Transverse colon (tissue), 4 donors: Measurements from ENCODE around the gene HS1BP3. TPM values are rescaled to one million over a fixed set of nuclear protein-coding genes. Genes with fewer than 3 reads are reported as not detected.

Experiments used
- DNase-seq: peaks from one replicate; pipeline ENCODE4 v3.0.0-alpha.2; 2019
- H3K27ac ChIP-seq, 4 donors: fragments of 200-600 bp; sonication (generic); 2 replicates each; pipeline ENCODE4 v1.5.1; 2016 to 2018; ENCODE audit warnings: inconsistent platforms in 4 of 4
- H3K27me3 ChIP-seq: fragments of 200-600 bp; sonication (generic); 2 replicates; pipeline ENCODE4 v1.5.1; 2017; ENCODE audit warnings: inconsistent platforms
- H3K36me3 ChIP-seq, 4 donors: fragments of 200-600 bp; sonication (generic); 2 replicates each; pipeline ENCODE4 v1.5.1; 2017 to 2019; ENCODE audit warnings: inconsistent platforms in 4 of 4
- H3K4me1 ChIP-seq, 4 donors: fragments of 200-600 bp; sonication (generic); 2 replicates each; pipeline ENCODE4 v1.5.1; 2017 to 2020; ENCODE audit warnings: inconsistent platforms in 4 of 4
- H3K4me3 ChIP-seq, 4 donors: fragments of 200-600 bp; sonication (generic); 1 replicate in 1 of 4; 2 replicates in 3 of 4; pipeline versions ENCODE4 v1.5.1 to v1.6.1; 2017 to 2019; ENCODE audit warnings: inconsistent platforms in 4 of 4
- H3K9me3 ChIP-seq, 2 donors: fragments of 200-600 bp; sonication (generic); 2 replicates each; pipeline ENCODE4 v1.5.1; 2017 to 2019; ENCODE audit warnings: inconsistent platforms in 2 of 2
- EP300 ChIP-seq: sonication (generic); formaldehyde crosslinking; IDR thresholded peaks from one replicate; pipeline ENCODE4 v1.6.1; 2017; ENCODE audit warnings: antibody characterized with exemption, low read depth
- POLR2A ChIP-seq: fragments of 450-650 bp; IDR thresholded peaks from one replicate; pipeline ENCODE4 v1.6.1; 2016; ENCODE audit warnings: antibody characterized with exemption, mild to moderate bottlenecking, moderate library complexity
- POLR2AphosphoS5 ChIP-seq, 3 donors: sonication (generic); formaldehyde crosslinking; IDR thresholded peaks; one replicate each; pipeline ENCODE4 v1.6.1; 2016; ENCODE audit warnings: antibody characterized with exemption in 3 of 3
- WGBS, 2 donors: methylation state at CpG; one replicate each; pipeline ENCODE4 v1.1.5; 2018; ENCODE audit warnings: low coverage in 1 of 2; 5-methylcytosine and 5-hydroxymethylcytosine counted together
- in situ Hi-C, 4 donors: fragments of 200-750 bp; cut with MboI; loops; one replicate each; pipeline versions ENCODE4 v1.15.0 to v1.15.1; 2017; ENCODE audit warnings: low sequenced_read_pairs in 3 of 4, low pct_ligation_motif_present in 1 of 4, low pct_unique_long_range_greater_than_20kb in 1 of 4
- intact Hi-C: fragments of 100-400 bp; cut with DNase I; formaldehyde crosslinking; loops from one replicate; pipeline ENCODE4 v1.15.1; 2023; ENCODE audit warnings: low total_unique reads
- total RNA-seq, 4 donors: library from RNA; depleted of rRNA; stranded (reverse); fragments of >200 nt; gene quantifications; one replicate each; pipeline ENCODE4 v1.1.0, GENCODE V29; 2016
- TF ChIP-seq, protein P1 (sequence below), 5 experiments: fragments of 200-600 bp in 3 of 5; fragments of 450-650 bp in 2 of 5; sonication (generic) in 3 of 5; IDR thresholded peaks; 1 replicate in 2 of 5; 2 replicates in 3 of 5; pipeline ENCODE4 v1.5.1; 2016 to 2017; ENCODE audit warnings: antibody characterized with exemption in 5 of 5, inconsistent platforms in 3 of 5, mild to moderate bottlenecking in 2 of 5, moderate library complexity in 1 of 5

Gene HS1BP3
- total RNA-seq, 4 donors from 2014 or later, result 29.5 to 44.2 (median 33.1) TPM

DNA sequence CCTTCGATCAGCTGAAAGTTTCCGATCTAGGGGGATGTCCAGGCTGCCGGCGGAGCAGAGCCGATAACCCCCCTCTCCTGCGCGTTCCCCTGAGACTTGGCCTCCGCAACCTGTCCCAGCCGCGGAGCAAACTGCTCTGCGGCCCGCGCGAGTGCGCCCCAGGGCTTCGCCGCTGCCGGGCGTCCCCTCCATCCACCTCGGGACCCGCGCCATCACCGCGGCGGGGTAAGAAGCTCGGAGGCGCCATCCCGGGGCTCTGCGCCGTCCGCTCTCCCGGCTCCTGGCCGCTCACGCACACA is 15.1 kb upstream of the HS1BP3 start:
- Histone ChIP-seq H3K27me3 (peaks cover 95% of the 10 kb centered on the region), H3K4me1 (peaks cover 16 to 43% (median 24%) of the 10 kb centered on the region in 4 donors), H3K36me3 (no peaks in the 10 kb centered on the region), H3K4me3 (peak overlapping the region; percentile 19 to 55 (median 34)), H3K27ac (peak overlapping the region in 1 of 4 donors; percentile 43), H3K9me3 (no peaks in the 10 kb centered on the region)
- TF ChIP-seq, protein P1, sequence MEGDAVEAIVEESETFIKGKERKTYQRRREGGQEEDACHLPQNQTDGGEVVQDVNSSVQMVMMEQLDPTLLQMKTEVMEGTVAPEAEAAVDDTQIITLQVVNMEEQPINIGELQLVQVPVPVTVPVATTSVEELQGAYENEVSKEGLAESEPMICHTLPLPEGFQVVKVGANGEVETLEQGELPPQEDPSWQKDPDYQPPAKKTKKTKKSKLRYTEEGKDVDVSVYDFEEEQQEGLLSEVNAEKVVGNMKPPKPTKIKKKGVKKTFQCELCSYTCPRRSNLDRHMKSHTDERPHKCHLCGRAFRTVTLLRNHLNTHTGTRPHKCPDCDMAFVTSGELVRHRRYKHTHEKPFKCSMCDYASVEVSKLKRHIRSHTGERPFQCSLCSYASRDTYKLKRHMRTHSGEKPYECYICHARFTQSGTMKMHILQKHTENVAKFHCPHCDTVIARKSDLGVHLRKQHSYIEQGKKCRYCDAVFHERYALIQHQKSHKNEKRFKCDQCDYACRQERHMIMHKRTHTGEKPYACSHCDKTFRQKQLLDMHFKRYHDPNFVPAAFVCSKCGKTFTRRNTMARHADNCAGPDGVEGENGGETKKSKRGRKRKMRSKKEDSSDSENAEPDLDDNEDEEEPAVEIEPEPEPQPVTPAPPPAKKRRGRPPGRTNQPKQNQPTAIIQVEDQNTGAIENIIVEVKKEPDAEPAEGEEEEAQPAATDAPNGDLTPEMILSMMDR (IDR thresholded peaks at IDR 0.05), result no peak
- in situ Hi-C loops (loop anchor here (10.0 to 25.0 kb wide), 2 partner anchors 299 to 446 kb away; partner anchors contain the start of gene TDRD15 (in 3 of the 4)), intact Hi-C loops (loop anchor here (2.0 kb wide), 1 partner anchor 301 kb away; no protein-coding TSS in a partner anchor)
- WGBS, 2 donors, result 0% methylated on average over 25 of the region's 34 CpGs; no CpG with 5 or more reads in 1 of the 2 donors
- no peak for DNase-seq

DNA sequence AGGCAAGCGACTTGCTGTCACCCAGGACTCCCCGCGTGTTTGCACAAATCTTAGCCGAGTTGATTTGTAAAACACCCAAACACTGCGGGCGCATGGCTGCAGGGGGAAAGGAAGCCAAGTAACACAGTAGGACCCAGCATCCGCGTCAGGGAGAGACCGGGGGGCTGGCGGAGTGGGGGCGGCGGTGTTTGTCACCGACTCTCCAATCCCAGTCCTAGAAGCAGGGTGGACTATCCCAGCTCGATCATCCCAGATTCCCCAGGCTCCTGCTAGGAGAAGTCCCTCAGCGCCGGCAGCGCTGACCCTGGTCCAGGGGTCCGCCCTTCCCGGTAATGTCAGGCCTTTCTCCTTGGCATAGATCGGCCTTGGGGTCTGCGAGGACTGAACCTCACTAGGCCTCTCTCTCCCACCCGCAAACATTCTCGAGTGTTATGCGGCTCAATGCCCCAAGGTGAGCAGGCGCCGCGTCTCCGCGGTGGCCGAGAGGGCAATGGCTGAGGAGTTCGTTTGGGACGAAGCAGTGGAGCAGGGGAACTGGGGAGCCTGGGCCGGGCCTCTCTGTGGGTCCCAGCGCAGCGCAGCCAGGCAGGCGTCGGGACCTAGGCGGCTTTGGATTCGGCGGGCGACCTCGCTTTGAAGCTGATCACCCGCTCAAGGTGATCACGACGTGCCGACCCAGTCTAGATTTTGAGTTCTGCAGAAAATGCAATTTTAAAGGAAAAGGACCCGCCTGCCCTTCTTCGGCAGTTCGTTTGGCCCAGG is 14.5 kb upstream of the HS1BP3 start:
- peak overlapping the region in 2 of 4 donors; percentile 38 to 55 for H3K4me3 ChIP-seq

DNA sequence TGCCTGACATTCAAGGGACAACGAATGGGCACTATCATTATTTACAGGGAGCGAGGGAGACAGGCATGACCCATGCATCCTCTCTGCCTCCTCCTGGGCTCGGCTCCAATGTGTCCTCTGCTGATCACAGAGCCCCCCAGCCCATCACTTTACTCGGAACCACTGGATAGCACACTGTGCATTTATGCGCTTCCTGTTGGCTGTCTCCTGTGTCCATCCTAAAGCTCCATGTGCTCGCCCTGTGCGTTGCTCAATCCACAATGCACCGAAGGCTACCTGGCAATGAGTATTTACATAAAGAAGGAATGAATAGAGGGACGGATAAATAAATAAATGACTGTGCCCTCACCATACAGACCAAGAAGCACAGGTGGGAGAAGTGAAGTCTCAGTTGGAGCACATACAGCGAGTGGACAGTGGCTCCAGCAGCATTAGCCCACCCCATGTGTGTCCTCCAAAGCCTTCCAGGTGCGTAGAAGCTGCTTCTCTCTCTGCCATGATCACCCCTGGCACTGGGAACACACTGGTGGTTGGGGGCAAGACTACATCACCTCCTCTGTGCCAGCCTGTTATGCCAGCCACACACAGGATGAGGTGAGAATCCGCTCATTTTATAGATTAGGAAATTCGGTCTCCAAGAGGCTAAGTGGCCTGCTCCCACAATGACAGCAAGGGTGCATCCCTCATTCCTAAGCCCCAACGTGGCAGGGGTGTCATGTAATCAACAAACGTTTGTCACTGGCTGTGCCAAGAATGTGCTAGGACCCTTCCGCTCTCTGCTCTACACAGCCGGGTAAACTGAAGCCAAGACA is 13.7 kb upstream of the HS1BP3 start:
- peaks cover 93% of the 10 kb centered on the region for H3K27me3 ChIP-seq
- H3K36me3 ChIP-seq, result no peaks in the 10 kb centered on the region
- no peak overlapping the region for H3K4me3 ChIP-seq
- TF ChIP-seq, protein P1 (IDR thresholded peaks at IDR 0.05), result no peak
- TF ChIP-seq POLR2AphosphoS5 (IDR thresholded peaks at IDR 0.05) (no peak), EP300 (no peak), POLR2A (no peak)
- no peak for DNase-seq
- H3K9me3 ChIP-seq, result no peaks in the 10 kb centered on the region
- in situ Hi-C loops, result loop anchor here (5.0 to 25.0 kb wide), 3 partner anchors 298 to 448 kb away; partner anchors contain the start of gene TDRD15 (in 3 of the 4)
- no peak overlapping the region for H3K27ac ChIP-seq
- WGBS, 2 donors, result 37 to 38% methylated on average over 5 to 17 of the region's 17 CpGs
- intact Hi-C loops, result no loop called here
- peaks cover 16 to 36% (median 24%) of the 10 kb centered on the region in 4 donors for H3K4me1 ChIP-seq

More for the DNA sequence above, 14.5 kb upstream of the HS1BP3 start:
- H3K36me3 ChIP-seq, result no peaks in the 10 kb centered on the region
- 14% methylated on average over 48 of the region's 49 CpGs; no CpG with 5 or more reads in 1 of the 2 donors for WGBS, 2 donors
- intact Hi-C loops (loop anchor here (2.0 kb wide), 1 partner anchor 301 kb away; no protein-coding TSS in a partner anchor), in situ Hi-C loops (loop anchor here (10.0 to 25.0 kb wide), 2 partner anchors 299 to 447 kb away; partner anchors contain the start of gene TDRD15 (in 3 of the 4))
- no peak for TF ChIP-seq EP300
- TF ChIP-seq POLR2AphosphoS5 (IDR thresholded peaks at IDR 0.05), result no peak
- no peak for TF ChIP-seq POLR2A
- TF ChIP-seq, protein P1 (IDR thresholded peaks at IDR 0.05), result no peak
- peaks cover 16 to 38% (median 24%) of the 10 kb centered on the region in 4 donors for H3K4me1 ChIP-seq
- peaks cover 94% of the 10 kb centered on the region for H3K27me3 ChIP-seq
- no peak for DNase-seq
- H3K9me3 ChIP-seq, result no peaks in the 10 kb centered on the region
- no peak overlapping the region for H3K27ac ChIP-seq

DNA sequence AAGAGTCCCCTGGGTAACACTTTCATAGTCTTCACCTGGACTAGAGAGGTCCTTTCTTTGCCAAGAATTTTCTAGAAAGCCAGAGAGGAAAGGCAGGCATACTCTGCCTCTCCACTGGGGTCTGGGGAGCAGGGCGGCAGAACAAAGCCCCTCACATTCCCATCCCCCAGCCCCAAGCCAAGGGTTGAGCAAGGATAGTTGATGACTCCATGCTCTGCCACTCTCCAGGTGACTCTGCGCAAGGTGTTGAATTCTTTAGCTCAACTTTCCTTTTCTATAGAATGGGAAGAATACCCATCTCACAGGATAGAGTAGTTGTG is 13.1 kb upstream of the HS1BP3 start:
- Histone ChIP-seq H3K9me3 (no peaks in the 10 kb centered on the region), H3K27me3 (peaks cover 88% of the 10 kb centered on the region), H3K36me3 (no peaks in the 10 kb centered on the region), H3K27ac (no peak overlapping the region), H3K4me1 (peaks cover 16 to 31% (median 24%) of the 10 kb centered on the region in 4 donors), H3K4me3 (no peak overlapping the region)
- DNase-seq, result no peak
- 84% methylated on average over 2 of the region's 2 CpGs; no CpG with 5 or more reads in 1 of the 2 donors for WGBS, 2 donors
- intact Hi-C loops, result no loop called here
- in situ Hi-C loops, result loop anchor here (5.0 to 25.0 kb wide), 3 partner anchors 298 to 448 kb away; partner anchors contain the start of gene TDRD15 (in 3 of the 4)
- no peak for TF ChIP-seq POLR2A
- no peak for TF ChIP-seq EP300
- TF ChIP-seq POLR2AphosphoS5 (IDR thresholded peaks at IDR 0.05), result no peak
- TF ChIP-seq, protein P1 (IDR thresholded peaks at IDR 0.05), result no peak
